NB4 (cell line): ENCODE data around the gene NFATC2.
A peak's percentile ranks its signal among the peaks of the same experiment; 100 is the strongest.

Experiments
- DNase-seq: peaks from one replicate; pipeline ENCODE4 v3.0.0; 2010; ENCODE audit warnings: low read depth
- H3K4me3 ChIP-seq: one replicate; pipeline ENCODE4 v1.5.1; 2011; ENCODE audit warnings: mild to moderate bottlenecking, low read depth, low read length, moderate library complexity
- CTCF ChIP-seq: IDR thresholded peaks from one replicate; pipeline ENCODE4 v1.5.1; 2012; ENCODE audit warnings: low read depth, low read length
- MAX ChIP-seq: IDR thresholded peaks from 2 replicates; pipeline ENCODE4 v1.6.1; 2011; ENCODE audit warnings: low read depth, low read length
- MYC ChIP-seq: IDR thresholded peaks from 2 replicates; pipeline ENCODE4 v1.6.1; 2011; ENCODE audit warnings: low read depth, low read length
- POLR2A ChIP-seq: IDR thresholded peaks from 2 replicates; pipeline ENCODE4 v1.6.1; 2011; ENCODE audit warnings: mild to moderate bottlenecking; ENCODE audit not compliant: insufficient read length; ENCODE audit errors: extremely low read depth

Gene NFATC2

GRCh38 chr20:51375561-51375960, 167.0 kb downstream of the NFATC2 start:
- no peak overlapping the region for H3K4me3 ChIP-seq
- TF ChIP-seq POLR2A: no peak
- TF ChIP-seq CTCF: no peak
- TF ChIP-seq MYC: no peak
- no peak for TF ChIP-seq MAX
- no peak for DNase-seq

GRCh38 chr20:51374961-51375360, 167.6 kb downstream of the NFATC2 start:
- TF ChIP-seq MAX: no peak
- DNase-seq: no peak
- H3K4me3 ChIP-seq: no peak overlapping the region

- DNase-seq: no peak
- TF ChIP-seq MYC (no peak), MAX (no peak), CTCF (no peak), POLR2A (no peak)
- no peak overlapping the region for H3K4me3 ChIP-seq
Measured at GRCh38 chr20:51374456-51374830, 168.1 kb downstream of the NFATC2 start.

GRCh38 chr20:51373713-51374455, 168.6 kb downstream of the NFATC2 start:
- no peak for TF ChIP-seq CTCF
- no peak for TF ChIP-seq MAX
- TF ChIP-seq MYC: no peak
- TF ChIP-seq POLR2A: no peak
- no peak for DNase-seq
- H3K4me3 ChIP-seq: no peak overlapping the region

- DNase-seq: no peak
- no peak for TF ChIP-seq MAX
- no peak for TF ChIP-seq MYC
- no peak for TF ChIP-seq CTCF
- TF ChIP-seq POLR2A: no peak
- H3K4me3 ChIP-seq: no peak overlapping the region
Measured at GRCh38 chr20:51372966-51373365, 169.6 kb downstream of the NFATC2 start.

GRCh38 chr20:51372176-51372803, 170.2 kb downstream of the NFATC2 start:
- no peak overlapping the region for H3K4me3 ChIP-seq
- peak; percentile 68 for DNase-seq
- TF ChIP-seq CTCF (peak; percentile 80), POLR2A (no peak)
